ENCODE data around the gene FER.

Gene FER

GRCh38 chr5:108900668-108901067, 153.0 kb downstream of the FER start (continued):
- TF ChIP-seq ZNF280C (tag by site-specific recombination; IDR thresholded peaks at IDR 0.05) (no peak), ZIC2 (tag by site-specific recombination; IDR thresholded peaks at IDR 0.05) (no peak), ZNF133 (tag by site-specific recombination; IDR thresholded peaks at IDR 0.05) (no peak), ZNF155 (tag by site-specific recombination; IDR thresholded peaks at IDR 0.05) (no peak), KLF17 (tag by site-specific recombination; IDR thresholded peaks at IDR 0.05) (no peak), ZNF391 (tag by site-specific recombination; IDR thresholded peaks at IDR 0.05; ENCODE audit: borderline replicate concordance, low read depth) (no peak)

GRCh38 chr5:108905805-108906204, 158.1 kb downstream of the FER start:
- Histone ChIP-seq H3K4me1 (ENCODE audit: control insufficient read depth, insufficient read depth, low read length) (no peaks in the 10 kb centered on the region), H3K36me3 (ENCODE audit: control insufficient read depth in 2 of 2, insufficient read depth in 1 of 2, low read length in 2 of 2) (no peaks in the 10 kb centered on the region), H3K27ac (ENCODE audit: extremely low read depth, low read depth, low read length) (no peak overlapping the region), H3K4me3 (ENCODE audit: low read depth, low read length) (no peak overlapping the region), H3K9me3 (ENCODE audit: control insufficient read depth, insufficient read depth, low read depth, low read length) (no peaks in the 10 kb centered on the region)
- CTCF ChIA-PET = interaction anchor here (0.7 kb wide), 1 partner anchor 1390 kb away, joined by 3 read pairs; no protein-coding TSS in a partner anchor
- POLR2A ChIA-PET = no interaction called here
- TF ChIP-seq ZNF837 (tag by site-specific recombination; IDR thresholded peaks at IDR 0.05) (no peak), ZNF623 (tag by site-specific recombination; IDR thresholded peaks at IDR 0.05) (no peak), RBAK (tag by site-specific recombination; IDR thresholded peaks at IDR 0.05) (no peak)

- ChIA-PET CTCF (no interaction called here), POLR2A (no interaction called here)
- H3K4me3 ChIP-seq (ENCODE audit: low read depth, low read length) = no peak overlapping the region
- H3K9me3 ChIP-seq (ENCODE audit: control insufficient read depth, insufficient read depth, low read depth, low read length) = no peaks in the 10 kb centered on the region
- no peak for TF ChIP-seq ZBTB44 (tag by site-specific recombination; IDR thresholded peaks at IDR 0.05)
- TF ChIP-seq ZNF580 (tag by site-specific recombination; IDR thresholded peaks at IDR 0.05) = 0 out of 2 replicates have a peak, but pooled peaks have one; percentile 38
- no peak for TF ChIP-seq SCRT1 (tag by site-specific recombination; IDR thresholded peaks at IDR 0.05; ENCODE audit: borderline replicate concordance)
- TF ChIP-seq ELK4 (IDR thresholded peaks at IDR 0.05; ENCODE audit: borderline replicate concordance, low read depth, low read length) = no peak
- TF ChIP-seq ZNF677 (tag by site-specific recombination; IDR thresholded peaks at IDR 0.05) = no peak
- TF ChIP-seq ZNF140 (tag by site-specific recombination; IDR thresholded peaks at IDR 0.05) = no peak
- TF ChIP-seq ZNF146 (tag by site-specific recombination; IDR thresholded peaks at IDR 0.05) = peak; percentile 68
- H3K36me3 ChIP-seq (ENCODE audit: control insufficient read depth in 2 of 2, insufficient read depth in 1 of 2, low read length in 2 of 2) = no peaks in the 10 kb centered on the region
- no peak overlapping the region for H3K27ac ChIP-seq (ENCODE audit: extremely low read depth, low read depth, low read length)
- no peaks in the 10 kb centered on the region for H3K4me1 ChIP-seq (ENCODE audit: control insufficient read depth, insufficient read depth, low read length)
Measured at GRCh38 chr5:108910627-108911026, 162.9 kb downstream of the FER start.
